Endothelial cell of umbilical vein (primary cell): ENCODE data around the gene FXYD3. TPM values are rescaled to one million over a fixed set of nuclear protein-coding genes. Genes with fewer than 3 reads are reported as not detected.
A peak's percentile ranks its signal among the peaks of the same experiment; 100 is the strongest.

ENCODE experiments used
- BruUV-seq: library from RNA; stranded (reverse); fragments of 400-500 nt; replicated peaks from 2 replicates; lab custom pipeline; 2021; lab: Mats Ljungman, UMichigan
- CTCF ChIA-PET: fragments of 300-600, 350-600 bp; sonication (Branson Sonifier 250); formaldehyde crosslinking; loops from one replicate; lab custom pipeline; 2021; ENCODE audit warnings: antibody characterized with exemption, inconsistent platforms; lab: Charles Lee
- POLR2A ChIA-PET: fragments of 300-600, 350-600 bp; sonication (Branson Sonifier 250); formaldehyde crosslinking; loops from one replicate; lab custom pipeline; 2021; ENCODE audit warnings: antibody characterized with exemption, inconsistent platforms; lab: Charles Lee
- DNase-seq: peaks from one replicate; pipeline ENCODE4 v3.0.0-alpha.2; 2011; ENCODE audit warnings: low read depth, low spot score
- FAIRE-seq: peaks from 2 replicates; lab custom pipeline; 2011; peaks lifted over from hg19 to GRCh38; lab: Jason Lieb, UNC
- H2AFZ ChIP-seq: 2 replicates; pipeline ENCODE4 v1.6.0; 2012; ENCODE audit warnings: low read depth, low read length, control low read depth, inconsistent platforms
- H3K27ac ChIP-seq: 2 replicates; pipeline ENCODE4 v1.5.1; 2011; ENCODE audit warnings: low read depth, mild to moderate bottlenecking, control low read depth, low read length, moderate library complexity; ENCODE audit not compliant: insufficient read depth
- H3K27me3 ChIP-seq, 2 experiments: 2 replicates each; pipeline versions ENCODE4 v1.6.0 to v1.6.1; 2011; ENCODE audit warnings: low read length in 2 of 2, mixed read lengths in 1 of 2; ENCODE audit not compliant: control insufficient read depth in 2 of 2, insufficient read depth in 2 of 2
- H3K36me3 ChIP-seq, 2 experiments: 2 replicates in 1 of 2; 3 replicates in 1 of 2; pipeline ENCODE4 v1.5.1; 2011; ENCODE audit warnings: low read length in 2 of 2, mild to moderate bottlenecking in 1 of 2, moderate library complexity in 1 of 2; ENCODE audit not compliant: control insufficient read depth in 2 of 2, insufficient read depth in 2 of 2; ENCODE audit errors: extremely low read depth in 1 of 2
- H3K4me1 ChIP-seq: 3 replicates; pipeline ENCODE4 v1.5.1; 2011; ENCODE audit warnings: mild to moderate bottlenecking, low read length; ENCODE audit not compliant: control insufficient read depth, insufficient read depth; ENCODE audit errors: extremely low read depth
- H3K4me2 ChIP-seq: 2 replicates; pipeline ENCODE4 v1.6.1; 2011; ENCODE audit warnings: low read length, control low read depth, mixed read lengths; ENCODE audit not compliant: insufficient read depth
- H3K4me3 ChIP-seq, 3 experiments: fragments of 200-600 bp in 1 of 3; sonication (generic), shearing (Covaris generic) in 1 of 3; replicated peaks in 1 of 3; 2 replicates each; pipeline ENCODE4 v1.5.1; 2011 to 2016; ENCODE audit warnings: control low read depth in 3 of 3, low read length in 3 of 3, mild to moderate bottlenecking in 2 of 3, inconsistent platforms in 1 of 3, low read depth in 1 of 3, moderate library complexity in 1 of 3; ENCODE audit not compliant: insufficient read depth in 1 of 3
- H3K79me2 ChIP-seq: 2 replicates; pipeline ENCODE4 v1.6.0; 2012; ENCODE audit warnings: low read length, inconsistent platforms; ENCODE audit not compliant: control insufficient read depth, insufficient read depth
- H3K9ac ChIP-seq: replicated peaks from 2 replicates; pipeline ENCODE3; 2011; ENCODE audit warnings: low read length, control low read depth; ENCODE audit not compliant: insufficient read depth; ENCODE audit errors: extremely low read depth
- H3K9me1 ChIP-seq: replicated peaks from 3 replicates; pipeline ENCODE4 v1.6.0; 2011; ENCODE audit warnings: mild to moderate bottlenecking, low read length; ENCODE audit not compliant: control insufficient read depth, insufficient read depth; ENCODE audit errors: extremely low read depth
- H3K9me3 ChIP-seq: replicated peaks from 2 replicates; pipeline ENCODE4 v1.5.1; 2012; ENCODE audit warnings: low read length, inconsistent platforms; ENCODE audit not compliant: control insufficient read depth, insufficient read depth
- H4K20me1 ChIP-seq: replicated peaks from 2 replicates; pipeline ENCODE3; 2011; ENCODE audit warnings: mild to moderate bottlenecking, low read length; ENCODE audit not compliant: control insufficient read depth, insufficient read depth; ENCODE audit errors: extremely low read depth
- EZH2 ChIP-seq: IDR thresholded peaks from 2 replicates; pipeline ENCODE4 v1.6.1; 2012; ENCODE audit warnings: borderline replicate concordance, low read depth, mild to moderate bottlenecking, moderate library complexity, low read length, inconsistent platforms; ENCODE audit not compliant: severe bottlenecking
- MYC ChIP-seq: IDR thresholded peaks from one replicate; pipeline ENCODE4 v1.6.1; 2011; ENCODE audit warnings: mild to moderate bottlenecking, low read depth, low read length
- POLR2AphosphoS5 ChIP-seq: IDR thresholded peaks from 2 replicates; pipeline ENCODE4 v1.6.1; 2012; ENCODE audit warnings: low read depth, mild to moderate bottlenecking, control low read depth, low read length, moderate library complexity; ENCODE audit not compliant: insufficient read depth
- dilution Hi-C: fragments of 300-500 bp; cut with MboI; formaldehyde crosslinking; loops from one replicate; pipeline ENCODE4 v1.15.0; 2019; ENCODE audit warnings: low sequenced_read_pairs; ENCODE audit not compliant: extremely low pct_ligation_motif_present
- intact Hi-C: fragments of 100-400 bp; cut with micrococcal nuclease; formaldehyde crosslinking; loops from one replicate; pipeline ENCODE4 v1.10.0; 2022
- polyA plus RNA-seq, 4 experiments: library from polyadenylated mRNA; depleted of rRNA in 3 of 4; stranded (reverse) in 3 of 4; unstranded in 1 of 4; fragments of >200 nt; gene quantifications; 2 replicates each; pipeline versions ENCODE4 v1.2.1 to v1.2.3, GENCODE V29; 2011 to 2012; ENCODE audit warnings: missing spikeins in 1 of 4
- total RNA-seq: library from RNA; stranded (reverse); gene quantifications from 2 replicates; pipeline ENCODE4 v1.2.3, GENCODE V29; 2021
- TF ChIP-seq, protein P1 (sequence below): IDR thresholded peaks from 2 replicates; pipeline ENCODE4 v1.6.1; 2011; ENCODE audit not compliant: insufficient read depth, insufficient read length

FXYD3 gene
- total and polyA plus RNA-seq, 2 donors (not counting 3 experiments of a cell fraction or from before 2014, with no cell fraction given) = not detected

DNA sequence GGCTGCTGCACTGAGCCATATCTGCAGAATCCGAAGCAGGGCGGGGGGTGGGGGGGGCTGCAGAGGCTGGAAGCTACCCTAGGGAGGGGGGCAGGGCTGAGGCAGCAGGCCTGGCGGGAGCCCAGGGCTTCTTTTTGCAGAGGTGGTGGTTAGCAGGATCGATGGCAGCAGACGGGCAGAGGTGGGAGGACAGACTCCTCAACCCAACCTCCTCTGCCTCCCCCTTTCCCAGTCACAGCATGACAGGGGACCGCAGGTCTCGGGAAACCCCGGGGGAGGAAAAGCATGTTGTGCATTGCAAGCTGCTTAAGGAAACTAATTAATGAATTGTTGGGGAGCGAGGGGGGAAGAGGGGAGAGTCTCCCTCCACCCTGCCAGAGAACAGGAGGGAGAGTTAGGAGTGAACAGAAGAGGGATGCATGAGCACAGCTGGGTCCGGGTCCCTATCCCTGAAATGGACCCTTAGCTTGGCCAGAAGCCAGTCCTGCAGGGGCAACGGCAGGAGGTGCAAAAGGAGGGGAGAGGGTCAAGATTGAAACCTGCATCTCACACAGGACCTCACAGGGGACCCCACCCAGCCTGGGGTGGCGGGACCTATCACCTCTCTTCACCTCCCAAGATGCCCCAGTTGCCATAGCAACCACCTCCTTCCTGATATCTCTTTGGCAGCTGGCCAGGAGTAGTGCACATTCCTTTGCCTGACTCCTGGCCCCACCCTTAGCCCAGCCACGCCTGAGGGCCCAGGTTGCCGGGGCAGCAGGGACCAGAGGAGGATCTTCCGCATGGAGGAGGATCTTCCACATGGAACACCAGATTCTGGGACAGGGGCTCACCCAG is 29.2 kb downstream of the FXYD3 start:
- dilution Hi-C loops = no loop called here

DNA sequence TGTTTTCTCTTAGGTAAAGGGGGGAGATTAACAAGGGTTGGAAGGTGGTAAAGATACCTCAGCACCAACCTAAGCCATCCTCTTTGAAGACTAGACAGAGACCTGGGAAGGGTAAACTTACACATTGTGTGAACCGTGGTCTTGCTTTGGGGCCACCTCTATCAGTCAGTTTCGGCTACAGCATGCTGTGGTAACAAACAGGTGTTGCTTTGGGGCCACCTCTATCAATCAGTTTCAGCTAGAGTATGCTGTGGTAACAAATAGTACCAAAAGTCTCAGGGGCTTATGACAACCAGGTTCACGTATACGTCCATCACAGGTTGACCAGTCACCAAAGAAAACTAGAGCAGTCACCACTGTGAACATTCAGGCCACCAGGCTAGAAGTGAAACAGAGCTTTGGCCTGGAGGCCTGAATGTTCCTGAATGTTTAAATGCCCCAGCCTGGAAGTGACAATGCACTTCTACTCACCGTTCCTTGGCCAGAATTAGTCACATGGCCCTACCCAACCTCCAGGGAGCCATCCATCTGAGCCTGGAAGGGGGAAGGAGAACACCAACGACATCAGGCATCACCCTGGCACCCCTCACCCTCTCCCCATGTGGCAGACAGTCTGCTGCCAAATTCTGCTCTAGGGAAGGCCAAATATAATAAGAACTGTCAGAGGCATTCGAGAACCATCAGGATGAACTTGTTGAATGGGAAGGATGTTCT is 31.3 kb downstream of the FXYD3 start:
- DNase-seq (no peak), FAIRE-seq (no peak)
- no peaks in the 10 kb centered on the region for H3K9me1 ChIP-seq
- no peak overlapping the region for H3K4me3 ChIP-seq
- no peaks in the 10 kb centered on the region for H3K79me2 ChIP-seq
- H3K9me3 ChIP-seq = no peaks in the 10 kb centered on the region
- no peaks in the 10 kb centered on the region for H4K20me1 ChIP-seq
- H3K4me2 ChIP-seq = no peak overlapping the region
- no peaks in the 10 kb centered on the region for H3K36me3 ChIP-seq
- POLR2A ChIA-PET = no interaction called here
- TF ChIP-seq EZH2 = no peak
- no peak for TF ChIP-seq POLR2AphosphoS5
- TF ChIP-seq MYC = no peak
- TF ChIP-seq, protein P1, sequence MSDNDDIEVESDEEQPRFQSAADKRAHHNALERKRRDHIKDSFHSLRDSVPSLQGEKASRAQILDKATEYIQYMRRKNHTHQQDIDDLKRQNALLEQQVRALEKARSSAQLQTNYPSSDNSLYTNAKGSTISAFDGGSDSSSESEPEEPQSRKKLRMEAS = no peak
- H3K27me3 ChIP-seq = peaks cover 15 to 17% of the 10 kb centered on the region in 2 experiments
- no TSS peak for BruUV-seq
- no peak overlapping the region for H3K9ac ChIP-seq
- intact Hi-C loops = no loop called here
- no peak overlapping the region for H2AFZ ChIP-seq
- H3K27ac ChIP-seq = no peak overlapping the region
- CTCF ChIA-PET = no interaction called here
- dilution Hi-C loops = no loop called here
- H3K4me1 ChIP-seq = peaks cover 6% of the 10 kb centered on the region

More for the DNA sequence above, 29.2 kb downstream of the FXYD3 start:
- Histone ChIP-seq H2AFZ (no peak overlapping the region), H4K20me1 (no peaks in the 10 kb centered on the region), H3K9ac (no peak overlapping the region), H3K36me3 (no peaks in the 10 kb centered on the region), H3K9me3 (no peaks in the 10 kb centered on the region), H3K4me3 (no peak overlapping the region), H3K27me3 (peaks cover 16 to 17% of the 10 kb centered on the region in 2 experiments), H3K79me2 (no peaks in the 10 kb centered on the region), H3K4me1 (peaks cover 11% of the 10 kb centered on the region), H3K9me1 (no peaks in the 10 kb centered on the region), H3K4me2 (no peak overlapping the region), H3K27ac (no peak overlapping the region)
- no TSS peak for BruUV-seq
- intact Hi-C loops = loop anchor here (5.0 kb wide), 1 partner anchor 183 kb away; the partner anchor contains the start of gene ZNF792
- no peak for FAIRE-seq
- POLR2A ChIA-PET = no interaction called here
- no peak for DNase-seq
- TF ChIP-seq EZH2 = peak; percentile 0
- TF ChIP-seq, protein P1 = no peak
- CTCF ChIA-PET = no interaction called here
